Skeletal muscle cell (primary cell): ENCODE data around the gene TIA1.
"Not testable (repeated sequence)": the region's sequence is repeated elsewhere in the genome, so short reads cannot be mapped to it uniquely, and the experiment has no call there.

Source experiments
- DNase-seq: peaks from one replicate; pipeline ENCODE4 v3.0.0-alpha.2; 2010; ENCODE audit warnings: low read depth
- H3K4me3 ChIP-seq: 2 replicates; pipeline ENCODE4 v1.5.1; 2011; ENCODE audit warnings: low read depth, mild to moderate bottlenecking, control low read depth, low read length, moderate library complexity

The TIA1 gene, protein sequence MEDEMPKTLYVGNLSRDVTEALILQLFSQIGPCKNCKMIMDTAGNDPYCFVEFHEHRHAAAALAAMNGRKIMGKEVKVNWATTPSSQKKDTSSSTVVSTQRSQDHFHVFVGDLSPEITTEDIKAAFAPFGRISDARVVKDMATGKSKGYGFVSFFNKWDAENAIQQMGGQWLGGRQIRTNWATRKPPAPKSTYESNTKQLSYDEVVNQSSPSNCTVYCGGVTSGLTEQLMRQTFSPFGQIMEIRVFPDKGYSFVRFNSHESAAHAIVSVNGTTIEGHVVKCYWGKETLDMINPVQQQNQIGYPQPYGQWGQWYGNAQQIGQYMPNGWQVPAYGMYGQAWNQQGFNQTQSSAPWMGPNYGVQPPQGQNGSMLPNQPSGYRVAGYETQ

DNA sequence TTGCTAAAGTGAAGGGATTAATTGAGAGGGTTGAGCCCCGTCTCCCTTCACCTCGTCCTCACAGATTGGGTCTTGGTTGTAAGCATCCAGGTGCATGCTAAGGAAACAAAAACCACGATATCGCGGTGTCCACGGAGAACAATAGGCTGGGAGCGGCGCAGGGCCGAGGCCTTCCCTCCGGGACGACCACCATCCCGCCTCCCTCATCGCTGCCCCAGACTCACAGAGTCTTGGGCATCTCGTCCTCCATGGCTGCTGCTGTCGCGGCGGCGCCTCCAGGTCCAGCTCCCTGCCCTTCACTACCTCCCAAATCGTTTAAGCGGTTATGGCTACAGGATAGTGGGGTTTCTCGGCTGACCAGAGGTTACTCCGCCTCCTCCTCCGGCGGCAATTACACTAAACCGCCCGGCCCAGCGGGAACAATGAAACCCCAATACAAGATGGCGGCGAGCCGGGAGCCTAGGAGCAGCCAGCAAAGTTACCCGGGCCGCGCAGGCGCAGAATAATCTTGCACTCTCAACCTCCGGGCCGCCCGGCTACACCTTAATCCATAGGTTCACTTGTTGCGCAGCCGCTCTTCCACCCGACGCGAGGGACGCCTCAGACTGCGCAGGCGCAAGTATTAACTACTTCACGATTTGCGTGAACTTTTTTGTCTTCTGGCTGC lies at the start of gene TIA1:
TIA1 (minus strand) TSS at position 448 of the 667 bp plus-strand sequence; CDS start at position 250, 198 bp downstream.
- peak within 1 kb of the TSS; percentile 98 for H3K4me3 ChIP-seq
- DNase-seq = peak; percentile 89

DNA sequence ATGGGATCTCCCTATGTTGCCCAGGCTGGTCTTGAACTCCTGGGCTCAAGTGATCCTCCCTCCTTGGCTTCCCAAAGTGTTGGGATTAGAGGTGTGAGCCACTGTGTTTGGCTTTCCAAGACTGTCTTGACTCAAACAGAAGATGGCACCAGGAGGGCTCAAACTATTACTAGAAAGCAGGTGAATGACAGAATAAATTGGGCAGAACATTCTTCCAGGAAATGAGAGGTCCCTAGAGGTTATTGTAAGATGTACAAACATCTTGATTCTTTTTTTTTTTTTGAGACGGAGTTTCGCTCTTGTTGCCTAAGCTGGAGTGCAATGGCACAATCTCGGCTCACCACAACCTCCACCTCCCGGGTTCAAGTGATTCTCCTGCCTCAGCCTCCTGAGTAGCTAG lies 49.4 kb upstream of the TIA1 start:
- not testable (repeated sequence) for H3K4me3 ChIP-seq, DNase-seq

DNA sequence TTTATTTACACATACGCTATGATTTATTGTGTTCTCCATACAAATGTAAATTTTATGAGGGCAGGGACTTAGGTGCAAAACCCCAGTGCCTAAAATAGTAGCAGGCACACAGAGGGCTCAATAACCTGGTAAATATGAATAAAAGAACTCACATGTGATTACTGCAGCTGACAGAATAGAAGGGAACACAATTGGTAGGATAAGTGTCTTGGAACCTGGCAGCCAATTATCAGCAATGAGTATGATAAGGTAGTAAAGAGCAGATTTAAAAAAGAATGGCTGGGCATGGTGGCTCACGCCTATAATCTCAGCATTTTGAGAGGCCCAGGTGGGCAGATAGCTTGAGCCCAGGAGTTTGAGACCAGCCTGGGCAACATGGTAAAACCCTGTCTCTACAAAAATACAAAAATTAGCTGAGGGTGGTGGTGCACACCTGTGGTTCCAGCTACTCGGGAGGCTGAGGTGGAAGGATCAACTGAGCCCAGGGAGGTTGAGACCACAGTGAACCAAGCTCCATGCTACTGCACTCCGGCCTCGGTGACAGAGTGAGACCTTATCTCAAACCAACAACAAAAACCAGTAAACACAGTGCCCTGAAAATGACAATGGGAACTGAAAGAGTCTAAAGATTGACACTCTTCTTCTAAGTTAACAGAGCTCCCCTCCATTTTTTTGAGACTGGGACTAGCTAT lies 35.2 kb upstream of the TIA1 start:
- DNase-seq = no peak
- H3K4me3 ChIP-seq = no peak overlapping the region

DNA sequence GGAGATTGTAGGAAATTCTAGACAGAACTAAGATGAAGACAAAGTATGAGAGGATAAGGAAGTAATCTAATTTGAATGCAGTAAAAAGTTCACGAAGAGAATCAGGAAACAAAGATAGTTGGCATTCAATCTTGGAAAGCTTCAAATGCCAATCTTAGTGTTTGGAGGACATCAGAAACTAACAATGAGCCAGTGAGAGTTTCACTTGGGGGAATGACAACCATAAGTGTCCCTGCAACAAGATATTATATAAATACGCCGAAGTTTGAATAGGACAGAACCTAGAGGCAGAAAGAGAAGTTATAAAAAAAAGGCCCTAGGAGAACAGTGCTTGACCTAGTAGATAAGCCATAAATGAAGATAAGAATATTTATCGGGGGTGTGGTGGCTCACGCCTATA lies 34.0 kb upstream of the TIA1 start:
- H3K4me3 ChIP-seq = no peak overlapping the region
- DNase-seq = no peak

DNA sequence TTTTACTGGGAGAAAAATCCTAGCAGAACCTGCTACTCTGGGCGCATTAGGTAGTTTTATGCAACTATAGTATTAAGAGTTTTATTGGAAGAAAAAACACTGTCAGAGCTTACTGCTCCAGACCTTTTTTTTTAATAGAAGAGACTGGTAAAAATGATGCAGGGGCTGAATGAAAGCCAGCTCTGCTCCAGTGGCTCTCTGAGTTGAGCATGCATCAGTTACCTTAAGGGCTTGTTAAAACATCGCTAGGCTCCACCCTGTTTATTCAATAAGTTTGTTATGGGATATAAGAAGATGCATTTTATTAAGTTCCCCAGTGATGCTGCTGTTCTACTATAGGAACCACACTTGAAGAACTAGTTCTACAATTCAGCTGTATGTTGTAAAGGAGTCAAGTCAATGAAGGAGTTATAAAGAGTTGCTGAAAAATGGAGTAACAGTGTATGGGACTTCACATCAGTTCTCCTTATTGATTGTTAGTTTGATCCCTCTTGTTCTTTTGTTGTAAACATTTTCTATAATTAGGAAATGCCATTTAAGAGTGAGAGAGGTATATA lies 31.9 kb upstream of the TIA1 start:
- no peak overlapping the region for H3K4me3 ChIP-seq
- no peak for DNase-seq

DNA sequence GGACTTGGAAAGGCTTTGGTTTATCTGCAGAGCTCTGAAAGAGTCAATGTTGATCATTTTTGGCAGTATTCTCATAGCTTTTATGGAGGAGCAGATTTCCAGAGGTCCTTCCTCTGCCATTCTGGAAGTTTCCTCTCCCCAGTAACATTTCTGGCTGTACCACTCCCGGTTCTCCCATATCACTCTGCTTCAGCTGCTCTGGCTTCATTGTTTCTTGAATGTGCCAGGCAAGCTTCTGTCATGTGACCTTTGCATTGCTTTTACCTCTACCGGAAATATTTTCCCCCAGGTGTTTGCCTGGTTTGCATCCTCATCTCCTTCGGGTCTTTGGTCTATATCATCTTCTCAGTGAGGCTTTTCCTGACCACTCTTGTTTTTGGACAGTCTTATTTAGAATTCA lies 21.9 kb upstream of the TIA1 start:
- no peak for DNase-seq
- no peak overlapping the region for H3K4me3 ChIP-seq

DNA sequence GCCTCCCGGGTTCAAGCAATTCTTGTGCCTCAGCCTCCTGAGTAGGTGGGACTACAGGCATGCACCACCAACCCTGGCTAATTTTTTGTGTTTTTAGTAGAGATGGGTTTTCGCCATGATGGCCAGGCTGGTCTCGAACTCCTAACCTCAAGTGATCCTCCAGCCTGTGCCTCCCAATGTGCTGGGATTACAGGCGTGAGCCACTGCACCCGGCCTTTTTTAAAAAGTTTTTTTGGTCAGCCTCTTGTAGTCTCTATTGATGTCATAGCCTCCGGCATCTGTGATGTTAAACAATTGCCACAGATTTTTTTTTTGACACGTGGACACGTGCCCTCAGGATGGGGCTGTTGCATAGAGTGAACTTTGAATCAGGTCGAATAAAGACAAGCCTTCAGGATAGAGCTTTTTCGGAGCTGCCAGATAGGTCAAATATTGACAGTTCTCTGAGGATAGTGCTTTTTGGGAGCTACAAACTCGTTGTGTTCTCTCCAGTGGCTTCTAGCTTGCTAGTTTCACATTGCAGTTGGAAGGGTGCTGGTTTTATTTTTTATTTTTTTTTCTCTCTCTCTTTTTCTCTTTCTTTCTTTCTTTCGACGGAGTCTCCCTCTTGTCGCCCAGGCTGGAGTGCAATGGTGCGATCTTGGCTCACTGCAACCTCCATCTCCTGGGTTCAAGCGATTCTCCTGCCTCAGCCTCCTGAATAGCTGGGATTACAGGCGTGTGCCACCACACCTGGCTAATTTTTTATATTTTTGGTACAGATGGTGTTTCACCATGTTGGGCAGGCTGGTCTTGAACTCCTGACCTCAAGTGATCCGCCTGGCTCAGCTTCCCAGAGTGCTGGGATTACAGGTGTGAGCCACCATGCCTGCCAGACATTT lies 21.2 kb upstream of the TIA1 start:
- DNase-seq, H3K4me3 ChIP-seq: not testable (repeated sequence)

DNA sequence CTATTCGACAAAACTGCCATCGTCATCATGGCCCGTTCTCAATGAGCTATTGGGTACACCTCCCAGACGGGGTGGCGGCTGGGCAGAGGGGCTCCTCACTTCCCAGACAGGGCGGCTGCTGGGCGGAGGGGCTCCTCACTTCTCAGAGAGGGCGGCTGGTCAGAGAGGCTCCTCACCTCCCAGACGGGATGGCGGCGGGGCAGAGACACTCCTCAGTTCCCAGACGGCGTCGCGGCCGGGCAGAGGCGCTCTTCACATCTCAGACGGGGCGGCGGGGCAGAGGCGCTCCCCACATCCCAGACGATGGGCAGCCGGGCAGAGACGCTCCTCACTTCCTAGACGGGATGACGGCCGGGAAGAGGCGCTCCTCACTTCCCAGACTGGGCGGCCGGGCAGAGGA lies 18.5 kb upstream of the TIA1 start:
- not testable (repeated sequence) for DNase-seq, H3K4me3 ChIP-seq

DNA sequence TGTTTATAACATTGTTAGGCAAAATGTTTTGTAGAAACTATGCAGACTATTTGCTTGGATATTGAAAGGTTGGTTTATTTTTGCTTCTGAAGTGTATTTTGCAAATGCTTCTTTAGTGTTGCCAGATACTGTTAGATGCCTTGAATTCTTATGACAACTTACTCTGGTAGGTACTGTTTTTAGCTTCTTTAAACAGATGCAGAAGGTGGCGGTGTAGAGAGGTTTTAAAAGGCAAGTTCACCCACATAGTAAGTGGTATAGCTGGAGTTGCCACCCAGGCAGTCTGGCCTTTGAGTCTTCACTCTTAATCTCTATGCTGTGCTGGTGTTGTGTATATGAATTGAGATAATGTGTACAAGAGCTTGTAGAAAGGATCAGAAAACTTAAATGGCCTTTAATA lies 13.1 kb upstream of the TIA1 start:
- DNase-seq = no peak

DNA sequence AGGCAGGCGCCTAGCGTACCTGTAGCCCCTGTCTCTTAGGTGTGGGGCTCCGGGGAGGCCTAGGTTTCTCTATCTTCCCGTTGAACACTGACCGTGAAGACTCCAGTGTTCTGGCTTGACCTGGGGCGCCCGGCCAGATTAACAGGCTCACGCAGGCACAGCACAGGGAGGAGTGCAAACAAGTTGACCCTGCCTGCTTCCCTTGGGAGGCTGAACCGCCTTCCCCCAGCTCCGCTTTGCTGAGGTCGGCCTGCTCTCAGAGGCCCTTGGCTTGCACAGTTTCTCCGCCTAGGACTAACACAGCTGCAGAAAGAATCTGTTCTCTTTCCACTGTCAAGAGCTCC lies 10.1 kb upstream of the TIA1 start:
- DNase-seq = peak; percentile 49
- peak overlapping the region; percentile 69 for H3K4me3 ChIP-seq

More for the DNA sequence above, 13.1 kb upstream of the TIA1 start:
- no peak overlapping the region for H3K4me3 ChIP-seq

DNA sequence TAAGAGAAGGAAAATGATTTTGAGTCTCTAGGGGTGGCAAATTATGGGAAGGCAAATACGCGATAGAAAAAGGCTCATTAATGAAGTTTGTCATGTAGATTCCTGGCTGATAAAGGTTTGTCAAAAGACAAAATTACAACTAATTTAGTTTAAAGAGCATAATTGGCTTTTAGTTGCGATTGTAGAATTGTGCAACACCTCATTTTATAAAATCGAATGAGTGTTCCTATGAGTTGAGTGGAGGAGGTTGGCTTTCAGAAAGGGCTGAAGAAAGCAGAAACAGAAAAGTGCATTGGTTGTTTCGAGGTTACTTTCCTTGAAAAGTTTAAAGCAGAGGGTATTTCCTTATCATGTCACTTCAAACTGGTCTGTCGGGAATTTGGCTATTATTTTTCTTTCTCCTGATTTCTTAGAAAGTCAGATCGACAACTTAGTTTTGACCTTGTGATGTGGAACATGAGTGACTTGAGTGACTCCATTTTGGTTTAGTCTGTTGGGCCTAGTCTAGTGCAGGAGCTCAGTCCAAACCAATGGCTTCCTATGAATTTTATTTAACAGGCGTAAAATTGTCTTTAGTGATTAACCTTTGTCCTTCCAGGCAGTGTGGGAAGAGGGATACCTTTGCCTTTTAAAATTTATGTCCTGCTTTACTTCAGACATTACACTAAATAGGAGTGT lies 7.3 kb upstream of the TIA1 start:
- H3K4me3 ChIP-seq = no peak overlapping the region
- no peak for DNase-seq

DNA sequence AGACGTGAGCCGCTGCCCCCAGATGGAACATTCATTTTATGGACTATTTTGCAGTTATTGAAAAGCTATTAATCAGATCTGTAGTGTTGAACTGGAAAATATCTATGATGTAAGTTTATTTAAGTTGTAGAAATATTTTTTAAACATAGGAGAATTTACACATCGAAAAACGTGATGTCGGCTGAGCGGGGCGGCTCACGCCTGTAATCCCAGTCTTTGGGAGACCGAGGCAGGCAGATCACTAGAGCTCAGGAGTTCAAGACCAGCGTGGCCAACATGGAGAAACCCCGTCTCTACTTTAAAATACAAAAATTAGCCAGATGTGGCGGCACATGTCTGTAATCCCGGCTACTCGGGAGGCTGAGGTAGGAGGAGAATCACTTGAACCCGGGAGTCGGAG lies 2.0 kb upstream of the TIA1 start:
- H3K4me3 ChIP-seq = no peak overlapping the region
- no peak for DNase-seq

DNA sequence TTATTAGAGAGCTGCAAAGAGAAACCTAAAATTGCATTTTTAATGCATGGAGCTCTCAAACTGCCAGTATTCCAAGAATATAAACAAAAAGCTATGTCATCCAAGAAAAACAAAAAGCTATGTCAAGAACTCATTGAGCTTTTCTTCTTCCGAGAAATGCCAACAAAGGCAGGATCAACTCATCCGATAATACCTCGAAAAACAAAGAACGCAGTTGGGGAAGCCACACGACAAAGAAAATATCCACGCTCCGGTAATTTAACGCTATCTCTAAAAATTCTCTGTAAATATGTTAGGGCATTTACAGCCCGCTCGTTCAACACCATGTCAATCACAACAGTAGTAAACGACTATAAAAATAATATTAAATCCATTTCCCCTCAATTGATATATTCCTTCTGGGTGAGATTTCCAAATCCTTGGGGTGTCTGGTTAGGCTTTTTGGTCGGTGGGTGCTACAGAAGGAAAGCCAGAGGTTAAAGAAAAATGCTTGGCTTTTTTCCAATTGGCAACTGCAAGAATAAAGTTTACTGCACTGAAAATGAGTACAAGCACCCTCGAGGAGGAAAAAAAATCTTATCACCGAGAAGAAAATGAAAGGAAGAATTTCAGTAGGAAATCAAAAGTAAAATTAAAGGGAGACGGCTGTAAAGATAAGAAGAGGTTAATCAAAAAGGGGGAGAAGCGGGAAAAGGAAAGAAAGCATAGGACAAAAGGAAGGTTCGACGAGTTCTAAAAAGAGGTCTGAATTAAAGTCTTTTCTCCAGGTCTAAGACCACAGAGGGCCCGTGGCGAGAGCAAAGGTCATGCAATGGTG lies 856 bp downstream of the TIA1 start:
- no peak for DNase-seq
- peak overlapping the region; percentile 98 for H3K4me3 ChIP-seq

DNA sequence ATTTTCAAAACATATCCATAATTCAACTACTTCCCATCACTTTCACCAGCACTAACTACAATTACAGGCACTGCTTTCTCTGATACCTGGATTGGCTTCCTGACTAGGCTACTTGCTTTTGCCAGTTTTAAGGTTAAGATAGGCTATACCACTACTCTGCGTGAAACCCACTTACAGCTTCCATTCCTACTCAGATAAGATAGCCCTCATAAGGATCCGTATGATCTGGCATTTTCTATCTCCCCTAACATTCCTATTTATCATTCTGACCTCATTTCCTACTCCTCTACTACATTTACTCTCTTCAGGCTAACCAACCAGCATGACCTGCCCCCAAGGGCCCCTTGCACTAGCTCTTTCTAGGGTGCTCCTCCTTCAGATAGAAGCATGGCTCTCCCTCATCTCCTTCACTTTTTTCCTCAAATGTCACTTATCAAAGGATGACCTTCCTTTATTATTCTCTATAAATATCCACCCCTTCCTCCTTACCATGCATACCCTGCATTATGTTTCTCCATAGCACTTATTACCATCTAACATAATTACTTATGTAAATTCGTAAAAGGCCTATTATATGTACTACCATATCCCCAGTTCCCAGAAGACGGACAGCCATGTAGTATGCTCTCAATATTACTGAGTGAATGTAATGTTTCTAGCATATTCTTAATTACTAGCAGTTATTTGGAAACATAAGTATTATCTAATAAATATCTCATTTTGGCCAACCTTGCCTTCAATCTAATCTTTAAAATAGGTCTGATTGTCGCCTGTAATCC lies 4.4 kb downstream of the TIA1 start:
- H3K4me3 ChIP-seq = no peak overlapping the region
- DNase-seq = no peak

DNA sequence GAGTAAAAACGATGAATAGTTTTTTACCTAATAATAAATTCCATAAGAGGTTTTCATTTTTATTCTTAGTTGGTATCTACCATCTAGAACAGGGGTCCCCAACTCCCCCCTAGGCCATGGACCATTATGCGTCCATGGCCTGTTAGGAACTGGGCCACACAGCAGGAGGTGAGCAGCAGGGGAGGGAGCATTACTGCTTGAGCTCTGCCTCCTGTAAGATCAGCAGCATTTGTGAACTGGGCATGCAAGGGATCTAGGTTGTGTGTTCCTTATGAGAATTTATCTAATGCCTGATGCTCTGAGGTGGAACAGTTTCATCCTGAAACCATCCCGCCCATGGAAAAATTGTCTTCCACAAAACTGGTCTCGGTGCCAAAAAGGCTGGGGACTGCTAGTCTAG lies 5.9 kb downstream of the TIA1 start:
- no peak for DNase-seq
- no peak overlapping the region for H3K4me3 ChIP-seq

DNA sequence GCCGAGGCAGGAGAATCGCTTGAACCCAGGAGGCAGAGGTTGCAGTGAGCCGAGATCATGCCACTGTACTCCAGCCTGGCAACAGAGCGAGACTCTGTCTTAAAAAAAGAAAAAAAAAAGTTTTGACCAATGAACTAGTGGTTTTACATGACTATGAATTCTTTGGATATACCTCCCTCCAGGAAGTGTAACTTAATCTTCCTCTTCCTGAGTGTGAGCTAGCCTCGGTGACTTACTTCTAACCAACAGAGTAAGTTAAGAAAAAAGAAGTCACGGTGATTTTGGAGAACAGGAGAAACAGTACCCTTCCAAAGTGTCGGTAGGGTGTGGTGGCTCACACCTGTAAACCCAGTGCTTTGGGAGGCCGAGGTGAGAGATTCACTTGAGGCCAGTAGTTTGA lies 7.1 kb downstream of the TIA1 start:
- DNase-seq = no peak
- H3K4me3 ChIP-seq = no peak overlapping the region

DNA sequence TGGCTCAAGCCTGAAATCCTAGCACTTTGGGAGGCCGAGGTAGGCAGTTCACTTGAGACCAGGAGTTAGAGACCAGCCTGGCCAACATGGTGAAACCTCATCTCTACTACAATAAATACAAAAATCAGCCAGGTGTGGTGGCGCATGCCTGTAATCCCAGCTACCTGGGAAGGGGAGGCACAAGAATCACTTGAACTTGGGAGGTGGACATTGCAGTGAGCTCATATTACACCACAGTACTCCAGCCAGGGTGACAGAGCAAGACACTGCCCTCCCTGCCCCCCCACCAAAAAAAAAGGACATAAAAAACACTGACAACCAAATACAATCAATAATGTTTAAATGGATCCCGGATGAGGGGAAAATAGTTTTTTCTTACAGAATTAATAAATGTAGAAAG lies 7.8 kb downstream of the TIA1 start:
- H3K4me3 ChIP-seq = no peak overlapping the region
- DNase-seq = no peak
